HUES64 (cell line): ENCODE data around the gene PCBP3.

Experiments
- H3K27ac ChIP-seq: 2 replicates; pipeline ENCODE4 v1.7.0; 2013; ENCODE audit warnings: low read depth, low read length, inconsistent platforms
- H3K27me3 ChIP-seq: 2 replicates; pipeline ENCODE4 v1.6.1; 2013; ENCODE audit warnings: mild to moderate bottlenecking, low read length; ENCODE audit not compliant: insufficient read depth
- H3K36me3 ChIP-seq: 2 replicates; pipeline ENCODE4 v1.6.1; 2013; ENCODE audit warnings: mild to moderate bottlenecking, low read length; ENCODE audit not compliant: insufficient read depth
- H3K4me1 ChIP-seq: 2 replicates; pipeline ENCODE4 v1.6.1; 2013; ENCODE audit warnings: mild to moderate bottlenecking, low read length, moderate library complexity; ENCODE audit not compliant: insufficient read depth
- H3K4me3 ChIP-seq: 2 replicates; pipeline ENCODE4 v1.5.1; 2013; ENCODE audit warnings: mild to moderate bottlenecking, low read length, moderate library complexity
- H3K9ac ChIP-seq: 2 replicates; pipeline ENCODE4 v1.6.1; 2013; ENCODE audit warnings: mild to moderate bottlenecking, low read depth, low read length
- H3K9me3 ChIP-seq: 2 replicates; pipeline ENCODE4 v1.6.1; 2013; ENCODE audit warnings: low read depth, low read length; ENCODE audit not compliant: insufficient read depth
- WGBS: fragments of 150-250, 120-280 bp; methylation state at CpG from one replicate; pipeline ENCODE4 v1.1.7; 2013; ENCODE audit warnings: missing lambda C conversion rate; 5-methylcytosine and 5-hydroxymethylcytosine counted together

Gene PCBP3

GRCh38 chr21:45855248-45855811 is 211.8 kb downstream of the PCBP3 start:
- Histone ChIP-seq H3K4me3 (no peak overlapping the region), H3K9ac (no peak overlapping the region), H3K36me3 (no peaks in the 10 kb centered on the region), H3K9me3 (no peaks in the 10 kb centered on the region), H3K27me3 (no peaks in the 10 kb centered on the region), H3K27ac (no peak overlapping the region), H3K4me1 (peaks cover 27% of the 10 kb centered on the region)
- 83% methylated on average over 18 of the region's 18 CpGs for WGBS

GRCh38 chr21:45856442-45856841 is 212.9 kb downstream of the PCBP3 start:
- H3K27me3 ChIP-seq: no peaks in the 10 kb centered on the region
- 91% methylated on average over 13 of the region's 13 CpGs for WGBS
- no peak overlapping the region for H3K4me3 ChIP-seq
- no peaks in the 10 kb centered on the region for H3K9me3 ChIP-seq
- peaks cover 27% of the 10 kb centered on the region for H3K4me1 ChIP-seq
- H3K36me3 ChIP-seq: no peaks in the 10 kb centered on the region
- H3K27ac ChIP-seq: no peak overlapping the region
- H3K9ac ChIP-seq: no peak overlapping the region

GRCh38 chr21:45856906-45857305 is 213.4 kb downstream of the PCBP3 start:
- Histone ChIP-seq H3K27ac (no peak overlapping the region), H3K36me3 (no peaks in the 10 kb centered on the region), H3K9me3 (no peaks in the 10 kb centered on the region), H3K4me3 (no peak overlapping the region), H3K27me3 (no peaks in the 10 kb centered on the region), H3K4me1 (peaks cover 27% of the 10 kb centered on the region), H3K9ac (no peak overlapping the region)
- WGBS: 52% methylated on average over 3 of the region's 3 CpGs

- Histone ChIP-seq H3K36me3 (no peaks in the 10 kb centered on the region), H3K27ac (no peak overlapping the region), H3K27me3 (no peaks in the 10 kb centered on the region), H3K4me1 (peaks cover 27% of the 10 kb centered on the region), H3K9ac (no peak overlapping the region), H3K9me3 (no peaks in the 10 kb centered on the region), H3K4me3 (no peak overlapping the region)
- WGBS: 77% methylated on average over 6 of the region's 6 CpGs
Observed at GRCh38 chr21:45857761-45858160, 214.2 kb downstream of the PCBP3 start.

DNA sequence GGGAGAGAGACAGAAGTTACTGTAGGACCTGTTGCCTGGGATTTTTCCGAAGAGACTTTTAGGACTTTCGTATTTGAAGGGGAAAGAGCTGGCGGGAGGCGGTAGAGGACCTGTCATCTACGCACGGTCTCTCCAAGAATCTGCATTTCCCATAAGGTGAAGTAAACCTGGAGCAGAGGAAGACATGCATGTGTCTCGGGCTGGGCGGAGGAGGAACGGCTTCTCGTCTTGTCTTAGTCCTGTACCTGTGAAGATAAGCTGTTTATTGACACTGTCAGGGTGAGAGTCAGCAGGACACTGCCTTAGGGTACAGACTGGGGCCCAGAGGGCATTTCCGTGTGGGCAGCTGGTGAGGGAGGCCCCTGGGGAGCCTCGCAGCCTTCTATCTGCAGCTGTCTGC is 214.7 kb downstream of the PCBP3 start:
- H3K4me1 ChIP-seq: peaks cover 27% of the 10 kb centered on the region
- no peak overlapping the region for H3K9ac ChIP-seq
- WGBS: 94% methylated on average over 12 of the region's 12 CpGs
- H3K36me3 ChIP-seq: no peaks in the 10 kb centered on the region
- no peaks in the 10 kb centered on the region for H3K27me3 ChIP-seq
- no peak overlapping the region for H3K27ac ChIP-seq
- H3K9me3 ChIP-seq: no peaks in the 10 kb centered on the region
- H3K4me3 ChIP-seq: no peak overlapping the region

GRCh38 chr21:45859041-45859761 is 215.7 kb downstream of the PCBP3 start:
- 81% methylated on average over 20 of the region's 21 CpGs for WGBS
- H3K4me3 ChIP-seq: no peak overlapping the region
- H3K4me1 ChIP-seq: peaks cover 27% of the 10 kb centered on the region
- no peaks in the 10 kb centered on the region for H3K36me3 ChIP-seq
- H3K9ac ChIP-seq: no peak overlapping the region
- no peak overlapping the region for H3K27ac ChIP-seq
- no peaks in the 10 kb centered on the region for H3K27me3 ChIP-seq
- no peaks in the 10 kb centered on the region for H3K9me3 ChIP-seq

DNA sequence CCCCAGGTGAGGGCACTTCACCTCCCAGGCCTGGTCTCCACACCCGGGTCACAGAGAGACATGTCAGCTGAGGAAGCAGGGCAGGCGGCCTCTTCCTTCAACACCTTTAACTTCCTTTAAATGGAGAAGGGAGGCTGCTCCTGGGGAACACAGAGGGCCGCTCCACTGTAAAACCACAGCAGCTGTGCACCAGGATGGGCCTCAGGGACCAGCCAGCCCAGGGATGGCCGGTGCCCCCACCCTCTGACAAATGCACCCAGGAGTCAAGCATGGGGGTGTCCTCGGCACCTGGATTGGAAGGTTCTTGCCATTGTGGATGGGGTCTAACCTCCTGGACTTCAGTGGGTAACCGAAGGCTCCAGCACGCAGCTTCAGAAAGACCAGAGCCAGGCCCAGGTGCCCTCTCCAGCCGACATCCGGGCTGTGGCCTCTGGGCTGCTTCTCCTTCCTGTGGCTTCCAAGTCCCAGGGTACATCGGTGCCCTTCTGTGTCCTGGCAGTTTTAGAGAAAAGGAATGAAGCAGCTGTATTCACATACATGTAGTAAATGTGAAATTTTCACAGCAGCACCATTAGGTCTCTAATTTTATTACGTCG is 216.3 kb downstream of the PCBP3 start:
- no peaks in the 10 kb centered on the region for H3K9me3 ChIP-seq
- H3K9ac ChIP-seq: no peak overlapping the region
- H3K4me3 ChIP-seq: no peak overlapping the region
- H3K4me1 ChIP-seq: peaks cover 20% of the 10 kb centered on the region
- no peaks in the 10 kb centered on the region for H3K27me3 ChIP-seq
- WGBS: 89% methylated on average over 12 of the region's 12 CpGs
- H3K27ac ChIP-seq: no peak overlapping the region
- H3K36me3 ChIP-seq: no peaks in the 10 kb centered on the region

GRCh38 chr21:45860493-45861155 is 217.1 kb downstream of the PCBP3 start:
- H3K27ac ChIP-seq: no peak overlapping the region

GRCh38 chr21:45861156-45861870 is 217.8 kb downstream of the PCBP3 start:
- Histone ChIP-seq H3K27ac (no peak overlapping the region), H3K27me3 (no peaks in the 10 kb centered on the region), H3K9me3 (no peaks in the 10 kb centered on the region), H3K36me3 (no peaks in the 10 kb centered on the region), H3K4me3 (no peak overlapping the region), H3K4me1 (peaks cover 11% of the 10 kb centered on the region), H3K9ac (no peak overlapping the region)
- 86% methylated on average over 14 of the region's 14 CpGs for WGBS

More at GRCh38 chr21:45860493-45861155, 217.1 kb downstream of the PCBP3 start:
- no peaks in the 10 kb centered on the region for H3K36me3 ChIP-seq
- peaks cover 18% of the 10 kb centered on the region for H3K4me1 ChIP-seq
- no peak overlapping the region for H3K4me3 ChIP-seq
- no peaks in the 10 kb centered on the region for H3K9me3 ChIP-seq
- no peaks in the 10 kb centered on the region for H3K27me3 ChIP-seq
- no peak overlapping the region for H3K9ac ChIP-seq
- 93% methylated on average over 26 of the region's 26 CpGs for WGBS

- no peak overlapping the region for H3K9ac ChIP-seq
- WGBS: 89% methylated on average over 9 of the region's 9 CpGs
- H3K36me3 ChIP-seq: no peaks in the 10 kb centered on the region
- H3K9me3 ChIP-seq: no peaks in the 10 kb centered on the region
- no peaks in the 10 kb centered on the region for H3K4me1 ChIP-seq
- H3K4me3 ChIP-seq: no peak overlapping the region
- H3K27ac ChIP-seq: no peak overlapping the region
- H3K27me3 ChIP-seq: no peaks in the 10 kb centered on the region
Observed at GRCh38 chr21:45862543-45863207, 219.2 kb downstream of the PCBP3 start.
